HEK293 (cell line): ENCODE measurements around the gene KLF13.

Experiments used
- CTCF ChIA-PET: fragments of 350-600 bp; formaldehyde crosslinking; extraction: SDS; loops from one replicate; lab custom pipeline; 2021; ENCODE audit warnings: antibody characterized with exemption; lab: Yijun Ruan, JAX
- POLR2A ChIA-PET: fragments of 300-600 bp; formaldehyde crosslinking; extraction: SDS; loops from one replicate; lab custom pipeline; 2020; ENCODE audit warnings: antibody characterized with exemption, inconsistent platforms; lab: Yijun Ruan, JAX
- H3K27ac ChIP-seq: fragments of 200-500 bp; sonication (Bioruptor generic); 2 replicates; pipeline ENCODE4 v1.5.1; 2014; ENCODE audit warnings: low read depth, low read length, control low read depth, inconsistent platforms; ENCODE audit errors: extremely low read depth
- H3K36me3 ChIP-seq, 2 experiments: fragments of 200-500 bp in 1 of 2; sonication (Bioruptor generic) in 1 of 2; 1 replicate in 1 of 2; 2 replicates in 1 of 2; pipeline ENCODE4 v1.5.1; 2014 to 2017; ENCODE audit warnings: inconsistent platforms in 2 of 2, low read length in 2 of 2; ENCODE audit not compliant: control insufficient read depth in 2 of 2, insufficient read depth in 1 of 2
- H3K4me1 ChIP-seq: fragments of 200-500 bp; sonication (Bioruptor generic); 2 replicates; pipeline ENCODE4 v1.5.1; 2014; ENCODE audit warnings: mild to moderate bottlenecking, low read length, inconsistent platforms; ENCODE audit not compliant: control insufficient read depth, insufficient read depth
- H3K4me3 ChIP-seq: 2 replicates; pipeline ENCODE4 v1.5.1; 2011; ENCODE audit warnings: low read depth, mild to moderate bottlenecking, control low read depth, low read length, moderate library complexity
- H3K9me3 ChIP-seq: fragments of 200-500 bp; sonication (Bioruptor generic); 2 replicates; pipeline ENCODE4 v1.5.1; 2014; ENCODE audit warnings: low read depth, low read length, inconsistent platforms; ENCODE audit not compliant: control insufficient read depth, insufficient read depth
- AEBP2 ChIP-seq: fragments of 450-650 bp; formaldehyde crosslinking; IDR thresholded peaks from 2 replicates; pipeline ENCODE4 v1.5.1; 2016; ENCODE audit warnings: missing biosample characterization, missing genetic modification characterization, borderline replicate concordance
- EGR2 ChIP-seq: fragments of 450-650 bp; formaldehyde crosslinking; IDR thresholded peaks from 2 replicates; pipeline ENCODE4 v1.5.1; 2016; ENCODE audit warnings: low read depth, missing biosample characterization, missing genetic modification characterization
- GLIS1 ChIP-seq: fragments of 450-650 bp; formaldehyde crosslinking; IDR thresholded peaks from 2 replicates; pipeline ENCODE4 v1.5.1; 2016; ENCODE audit warnings: missing biosample characterization, missing genetic modification characterization
- KLF1 ChIP-seq: fragments of 450-650 bp; formaldehyde crosslinking; IDR thresholded peaks from 2 replicates; pipeline ENCODE4 v1.5.1; 2016; ENCODE audit warnings: missing biosample characterization, missing genetic modification characterization
- KLF17 ChIP-seq: fragments of 450-650 bp; formaldehyde crosslinking; IDR thresholded peaks from 2 replicates; pipeline ENCODE4 v1.5.1; 2016; ENCODE audit warnings: missing biosample characterization, missing genetic modification characterization
- MEIS1 ChIP-seq: sonication (generic); formaldehyde crosslinking; IDR thresholded peaks from 2 replicates; pipeline ENCODE4 v1.8.1; 2022; ENCODE audit warnings: missing genetic modification reagents, mild to moderate bottlenecking, borderline replicate concordance
- OVOL3 ChIP-seq: fragments of 450-650 bp; formaldehyde crosslinking; IDR thresholded peaks from 2 replicates; pipeline ENCODE4 v1.5.1; 2016; ENCODE audit warnings: missing biosample characterization, missing genetic modification characterization
- SCRT2 ChIP-seq: fragments of 450-650 bp; formaldehyde crosslinking; IDR thresholded peaks from 2 replicates; pipeline ENCODE4 v1.5.1; 2016; ENCODE audit warnings: missing biosample characterization, missing genetic modification characterization
- WT1 ChIP-seq: fragments of 450-650 bp; formaldehyde crosslinking; IDR thresholded peaks from 2 replicates; pipeline ENCODE4 v1.5.1; 2016; ENCODE audit warnings: missing biosample characterization, missing genetic modification characterization
- ZFHX2 ChIP-seq: fragments of 450-650 bp; formaldehyde crosslinking; conservative IDR thresholded peaks from 2 replicates; pipeline ENCODE4 v1.5.1; 2016; ENCODE audit warnings: missing biosample characterization, missing genetic modification characterization
- ZIC2 ChIP-seq: fragments of 450-650 bp; formaldehyde crosslinking; IDR thresholded peaks from 2 replicates; pipeline ENCODE4 v1.5.1; 2016; ENCODE audit warnings: missing biosample characterization, missing genetic modification characterization
- ZNF214 ChIP-seq: fragments of 450-650 bp; formaldehyde crosslinking; IDR thresholded peaks from 2 replicates; pipeline ENCODE4 v1.5.1; 2017; ENCODE audit warnings: missing biosample characterization, mild to moderate bottlenecking, missing genetic modification characterization, borderline replicate concordance
- ZNF426 ChIP-seq: fragments of 450-650 bp; formaldehyde crosslinking; IDR thresholded peaks from 2 replicates; pipeline ENCODE4 v1.5.1; 2017; ENCODE audit warnings: missing biosample characterization, missing genetic modification characterization, mild to moderate bottlenecking, inconsistent platforms, moderate library complexity
- ZNF501 ChIP-seq: fragments of 450-650 bp; formaldehyde crosslinking; IDR thresholded peaks from 2 replicates; pipeline ENCODE4 v1.5.1; 2016; ENCODE audit warnings: missing biosample characterization, missing genetic modification characterization
- ZNF518A ChIP-seq: fragments of 450-650 bp; formaldehyde crosslinking; conservative IDR thresholded peaks from 2 replicates; pipeline ENCODE4 v1.5.1; 2016; ENCODE audit warnings: low read depth, missing biosample characterization, missing genetic modification characterization
- ZNF626 ChIP-seq: fragments of 450-650 bp; sonication (Bioruptor Pico); formaldehyde crosslinking; IDR thresholded peaks from 2 replicates; pipeline ENCODE4 v1.5.1; 2018; ENCODE audit warnings: missing biosample characterization, missing genetic modification characterization, inconsistent platforms
- ZNF777 ChIP-seq: fragments of 450-650 bp; formaldehyde crosslinking; IDR thresholded peaks from 2 replicates; pipeline ENCODE4 v1.5.1; 2017; ENCODE audit warnings: missing biosample characterization, missing genetic modification characterization, borderline replicate concordance

Gene KLF13

GRCh38 chr15:31296646-31297574 is 29.7 kb upstream of the KLF13 start:
- H3K9me3 ChIP-seq = no peaks in the 10 kb centered on the region

GRCh38 chr15:31297575-31298456 is 28.8 kb upstream of the KLF13 start:
- ChIA-PET CTCF (no interaction called here), POLR2A (interaction anchor here (0.6 kb wide), 1 partner anchor 96 kb away, joined by 3 read pairs; no protein-coding TSS in a partner anchor)
- Histone ChIP-seq H3K4me1 (no peaks in the 10 kb centered on the region), H3K4me3 (no peak overlapping the region), H3K27ac (no peak overlapping the region), H3K36me3 (no peaks in the 10 kb centered on the region), H3K9me3 (no peaks in the 10 kb centered on the region)
- TF ChIP-seq KLF1 (tag by site-specific recombination) (0 out of 2 replicates have a peak, but pooled peaks have one; percentile 11), SCRT2 (0 out of 2 replicates have a peak, but pooled peaks have one; percentile 39), ZNF214 (tag by site-specific recombination) (no peak)

More at GRCh38 chr15:31296646-31297574, 29.7 kb upstream of the KLF13 start:
- CTCF ChIA-PET = interaction anchor here (0.6 kb wide), 1 partner anchor 243 kb away, joined by 4 read pairs; no protein-coding TSS in a partner anchor
- Histone ChIP-seq H3K27ac (no peak overlapping the region), H3K4me1 (no peaks in the 10 kb centered on the region), H3K4me3 (no peak overlapping the region), H3K36me3 (no peaks in the 10 kb centered on the region)
- TF ChIP-seq KLF17 = peak; percentile 50; the same call in 1 of the 2 replicates
- no peak for TF ChIP-seq AEBP2 (tag by site-specific recombination)
- peak; percentile 16; the same call in 1 of the 2 replicates for TF ChIP-seq WT1 (tag by site-specific recombination)
- peak; percentile 68 for TF ChIP-seq ZIC2 (tag by site-specific recombination)
- peak; percentile 37 for TF ChIP-seq GLIS1 (tag by site-specific recombination)
- TF ChIP-seq ZNF501 (tag by site-specific recombination) = no peak
- no peak for TF ChIP-seq ZNF777 (tag by site-specific recombination)
- TF ChIP-seq OVOL3 (tag by site-specific recombination) = no peak
- no peak for TF ChIP-seq ZNF626
- POLR2A ChIA-PET = no interaction called here

- H3K36me3 ChIP-seq = no peaks in the 10 kb centered on the region
- CTCF ChIA-PET = no interaction called here
- H3K27ac ChIP-seq = no peak overlapping the region
- POLR2A ChIA-PET = no interaction called here
- no peaks in the 10 kb centered on the region for H3K9me3 ChIP-seq
- TF ChIP-seq ZNF518A = no peak
- no peak for TF ChIP-seq ZNF426 (tag by site-specific recombination)
- no peak for TF ChIP-seq MEIS1 (CRISPR knock-in tag)
- TF ChIP-seq EGR2 = peak; percentile 46; the same call in 1 of the 2 replicates
- TF ChIP-seq GLIS1 (tag by site-specific recombination) = peak; percentile 31; the same call in 1 of the 2 replicates
- peak; percentile 52 for TF ChIP-seq ZFHX2 (tag by site-specific recombination)
- H3K4me1 ChIP-seq = no peaks in the 10 kb centered on the region
- H3K4me3 ChIP-seq = no peak overlapping the region
Measured at GRCh38 chr15:31298707-31299172, 27.9 kb upstream of the KLF13 start.
